HG02763 (cell line): ENCODE data around the gene DENND2C.
A peak's percentile ranks its signal among the peaks of the same experiment; 100 is the strongest.

Experiments used
- ATAC-seq: cut with Tn5 transposase; IDR thresholded peaks from one replicate; pipeline ENCODE4 v1.9.1; 2021; ENCODE audit warnings: mild to moderate bottlenecking, moderate library complexity; ENCODE audit not compliant: unreplicated experiment

The DENND2C gene

GRCh38 chr1:114688526-114688925 is 18.7 kb upstream of the DENND2C start:
- ATAC-seq: no peak

- no peak for ATAC-seq
These were observed 16.0 kb upstream of the DENND2C start for GRCh38 chr1:114685851-114686250.

GRCh38 chr1:114677691-114678090 is 7.8 kb upstream of the DENND2C start:
- ATAC-seq: no peak

- ATAC-seq: no peak
These were observed 6.3 kb upstream of the DENND2C start for GRCh38 chr1:114676115-114676514.

- ATAC-seq: no peak
These were observed 2.1 kb upstream of the DENND2C start for GRCh38 chr1:114671939-114672275.

- no peak for ATAC-seq
These were observed 1.4 kb upstream of the DENND2C start for GRCh38 chr1:114671011-114671938.

GRCh38 chr1:114670083-114671010 is 498 bp upstream of the DENND2C start:
- peak; percentile 97 for ATAC-seq

- ATAC-seq: no peak
These were observed 876 bp downstream of the DENND2C start for GRCh38 chr1:114668784-114669561.

- no peak for ATAC-seq
These were observed 1.5 kb downstream of the DENND2C start for GRCh38 chr1:114668373-114668772.

- no peak for ATAC-seq
These were observed 2.9 kb downstream of the DENND2C start for GRCh38 chr1:114666954-114667353.

GRCh38 chr1:114660238-114660637 is 9.6 kb downstream of the DENND2C start:
- no peak for ATAC-seq

GRCh38 chr1:114651893-114652292 is 18.0 kb downstream of the DENND2C start:
- ATAC-seq: no peak

- ATAC-seq: no peak
These were observed 21.3 kb downstream of the DENND2C start for GRCh38 chr1:114648503-114648902.

- no peak for ATAC-seq
These were observed 28.5 kb downstream of the DENND2C start for GRCh38 chr1:114641377-114641776.

- ATAC-seq: no peak
These were observed 30.9 kb downstream of the DENND2C start for GRCh38 chr1:114638910-114639309.

- ATAC-seq: no peak
These were observed 37.4 kb downstream of the DENND2C start for GRCh38 chr1:114632427-114632826.

GRCh38 chr1:114627107-114627506 is 42.7 kb downstream of the DENND2C start:
- ATAC-seq: no peak

GRCh38 chr1:114623364-114623763 is 46.5 kb downstream of the DENND2C start:
- ATAC-seq: no peak

- no peak for ATAC-seq
These were observed 49.4 kb downstream of the DENND2C start for GRCh38 chr1:114620419-114620818.

GRCh38 chr1:114618606-114619005 is 51.2 kb downstream of the DENND2C start:
- ATAC-seq: no peak
